ENCODE measurements around the gene CHPT1. TPM values are rescaled to one million over a fixed set of nuclear protein-coding genes. Genes with fewer than 3 reads are reported as not detected.

CHPT1 gene
- total and polyA plus RNA-seq, 2 donors from 2014 or later = 32.1 to 65.5 TPM

Other genes with a start within 250 kb of the CHPT1 start
- gene SPIC, start 222.3 kb upstream of the CHPT1 start, total RNA-seq = 0.44 TPM
- gene SPIC, start 222.3 kb upstream of the CHPT1 start, polyA plus RNA-seq (ENCODE audit: insufficient read depth, low read depth, low replicate concordance) = not detected
- not detected for gene MYBPC1, start 102.7 kb upstream of the CHPT1 start, total RNA-seq
- gene MYBPC1, start 102.7 kb upstream of the CHPT1 start, polyA plus RNA-seq (ENCODE audit: insufficient read depth, low read depth, low replicate concordance) = not detected
- 0.25 TPM for gene SYCP3, start 41.8 kb downstream of the CHPT1 start, total RNA-seq
- gene SYCP3, start 41.8 kb downstream of the CHPT1 start, polyA plus RNA-seq (ENCODE audit: insufficient read depth, low read depth, low replicate concordance) = 0.54 TPM
- 46.0 TPM for gene GNPTAB, start 133.3 kb downstream of the CHPT1 start, total RNA-seq
- gene GNPTAB, start 133.3 kb downstream of the CHPT1 start, polyA plus RNA-seq (ENCODE audit: insufficient read depth, low read depth, low replicate concordance) = 17.8 TPM
- gene DRAM1, start 179.9 kb downstream of the CHPT1 start, total RNA-seq = 35.8 TPM
- gene DRAM1, start 179.9 kb downstream of the CHPT1 start, polyA plus RNA-seq (ENCODE audit: insufficient read depth, low read depth, low replicate concordance) = 19.0 TPM